Astrocyte (in vitro differentiated cells and primary cell): ENCODE measurements around the gene SH3RF2. TPM values are rescaled to one million over a fixed set of nuclear protein-coding genes. Genes with fewer than 3 reads are reported as not detected.

Source experiments
- DNase-seq: peaks from one replicate; pipeline ENCODE4 v3.0.0-alpha.2; 2010; ENCODE audit warnings: low read depth
- FAIRE-seq: peaks from 2 replicates; lab custom pipeline; 2011; peaks lifted over from hg19 to GRCh38; lab: Jason Lieb, UNC
- H2AFZ ChIP-seq: 2 replicates; pipeline ENCODE4 v1.6.0; 2012; ENCODE audit warnings: low read depth, low read length, inconsistent platforms
- H3K27ac ChIP-seq: 2 replicates; pipeline ENCODE4 v1.5.1; 2011; ENCODE audit warnings: low read depth, low read length, inconsistent platforms
- H3K27me3 ChIP-seq: 2 replicates; pipeline ENCODE4 v1.6.0; 2011; ENCODE audit warnings: low read length, inconsistent platforms; ENCODE audit not compliant: insufficient read depth
- H3K36me3 ChIP-seq: 2 replicates; pipeline ENCODE4 v1.5.1; 2011; ENCODE audit warnings: low read length, inconsistent platforms; ENCODE audit not compliant: insufficient read depth
- H3K4me1 ChIP-seq: 2 replicates; pipeline ENCODE4 v1.5.1; 2011; ENCODE audit warnings: low read length, inconsistent platforms; ENCODE audit not compliant: insufficient read depth
- H3K4me2 ChIP-seq: 2 replicates; pipeline ENCODE4 v1.6.0; 2012; ENCODE audit warnings: low read length, inconsistent platforms
- H3K4me3 ChIP-seq: 2 replicates; pipeline ENCODE4 v1.5.1; 2011; ENCODE audit warnings: low read depth, mild to moderate bottlenecking, low read length, inconsistent platforms; ENCODE audit not compliant: insufficient read depth
- H3K79me2 ChIP-seq: 2 replicates; pipeline ENCODE4 v1.6.0; 2012; ENCODE audit warnings: mild to moderate bottlenecking, low read length, inconsistent platforms; ENCODE audit not compliant: insufficient read depth
- H3K9ac ChIP-seq: 2 replicates; pipeline ENCODE4 v1.6.0; 2012; ENCODE audit warnings: mild to moderate bottlenecking, low read length, inconsistent platforms
- H3K9me3 ChIP-seq: 2 replicates; pipeline ENCODE4 v1.5.1; 2012; ENCODE audit warnings: low read depth, mild to moderate bottlenecking, low read length, inconsistent platforms; ENCODE audit not compliant: insufficient read depth
- H4K20me1 ChIP-seq: 2 replicates; pipeline ENCODE4 v1.6.0; 2012; ENCODE audit warnings: low read length, inconsistent platforms; ENCODE audit not compliant: insufficient read depth
- H3K27ac Mint-ChIP-seq: one replicate; pipeline ENCODE4 v1.8.0; 2021; ENCODE audit warnings: mild to moderate bottlenecking, mixed read lengths; ENCODE audit not compliant: unreplicated experiment
- H3K27me3 Mint-ChIP-seq: one replicate; pipeline ENCODE4 v1.8.0; 2021; ENCODE audit warnings: low read depth, mixed read lengths; ENCODE audit not compliant: unreplicated experiment
- H3K36me3 Mint-ChIP-seq: one replicate; pipeline ENCODE4 v1.8.0; 2021; ENCODE audit warnings: low read depth, mixed read lengths; ENCODE audit not compliant: unreplicated experiment
- H3K4me1 Mint-ChIP-seq: one replicate; pipeline ENCODE4 v1.8.0; 2021; ENCODE audit warnings: low read depth, mixed read lengths; ENCODE audit not compliant: unreplicated experiment
- H3K4me3 Mint-ChIP-seq: one replicate; pipeline ENCODE4 v1.8.0; 2021; ENCODE audit warnings: mild to moderate bottlenecking, moderate library complexity, mixed read lengths; ENCODE audit not compliant: unreplicated experiment
- H3K9me3 Mint-ChIP-seq: one replicate; pipeline ENCODE4 v1.8.0; 2021; ENCODE audit warnings: mild to moderate bottlenecking, mixed read lengths; ENCODE audit not compliant: unreplicated experiment
- CTCF ChIP-seq: IDR thresholded peaks from 2 replicates; pipeline ENCODE4 v1.5.1; 2011; ENCODE audit warnings: low read depth, mild to moderate bottlenecking, inconsistent platforms, low read length, moderate library complexity; ENCODE audit not compliant: insufficient read depth
- EZH2 ChIP-seq: IDR thresholded peaks from 2 replicates; pipeline ENCODE4 v1.6.1; 2012; ENCODE audit warnings: mild to moderate bottlenecking, low read length, inconsistent platforms; ENCODE audit not compliant: insufficient read depth
- total RNA-seq: library from RNA; stranded (reverse); gene quantifications from 2 replicates; pipeline ENCODE4 v1.2.1, GENCODE V29; 2021

SH3RF2 gene
- total RNA-seq, 1 donor from 2014 or later: 12.3 TPM

GRCh38 chr5:145920542-145921210 is 15.7 kb upstream of the SH3RF2 start:
- no peak overlapping the region for H3K4me2 ChIP-seq
- DNase-seq (no peak), FAIRE-seq (no peak)
- no peak overlapping the region for H3K27ac ChIP-seq
- H3K4me3 ChIP-seq: no peak overlapping the region
- TF ChIP-seq EZH2 (no peak), CTCF (no peak)
- peaks cover 2% of the 10 kb centered on the region for H3K36me3 Mint-ChIP-seq
- H3K36me3 ChIP-seq: no peaks in the 10 kb centered on the region
- H3K4me1 Mint-ChIP-seq: peaks cover 29% of the 10 kb centered on the region
- no peaks in the 10 kb centered on the region for H3K9me3 ChIP-seq
- H3K27me3 ChIP-seq: no peaks in the 10 kb centered on the region
- no peaks in the 10 kb centered on the region for H3K79me2 ChIP-seq
- H3K9me3 Mint-ChIP-seq: no peaks in the 10 kb centered on the region
- H3K4me1 ChIP-seq: peaks cover 18% of the 10 kb centered on the region
- no peaks in the 10 kb centered on the region for H4K20me1 ChIP-seq
- H3K9ac ChIP-seq: no peak overlapping the region
- no peaks in the 10 kb centered on the region for H3K27me3 Mint-ChIP-seq
- no peak overlapping the region for H2AFZ ChIP-seq
- H3K27ac Mint-ChIP-seq: no peak overlapping the region
- no peak overlapping the region for H3K4me3 Mint-ChIP-seq

- H2AFZ ChIP-seq: no peak overlapping the region
- H3K4me3 ChIP-seq: no peak overlapping the region
- no peaks in the 10 kb centered on the region for H3K36me3 ChIP-seq
- H3K9ac ChIP-seq: no peak overlapping the region
- H3K27ac ChIP-seq: no peak overlapping the region
- no peak overlapping the region for H3K4me2 ChIP-seq
- FAIRE-seq (no peak), DNase-seq (no peak)
- Mint-ChIP-seq H3K27ac (no peak overlapping the region), H3K36me3 (peaks cover 2% of the 10 kb centered on the region), H3K9me3 (no peaks in the 10 kb centered on the region), H3K4me1 (peaks cover 32% of the 10 kb centered on the region), H3K27me3 (no peaks in the 10 kb centered on the region), H3K4me3 (no peak overlapping the region)
- no peaks in the 10 kb centered on the region for H3K27me3 ChIP-seq
- no peaks in the 10 kb centered on the region for H3K9me3 ChIP-seq
- no peaks in the 10 kb centered on the region for H4K20me1 ChIP-seq
- no peak for TF ChIP-seq CTCF
- no peak for TF ChIP-seq EZH2
- H3K4me1 ChIP-seq: peaks cover 21% of the 10 kb centered on the region
- no peaks in the 10 kb centered on the region for H3K79me2 ChIP-seq
Observed at GRCh38 chr5:145921211-145921610, 15.2 kb upstream of the SH3RF2 start.

DNA sequence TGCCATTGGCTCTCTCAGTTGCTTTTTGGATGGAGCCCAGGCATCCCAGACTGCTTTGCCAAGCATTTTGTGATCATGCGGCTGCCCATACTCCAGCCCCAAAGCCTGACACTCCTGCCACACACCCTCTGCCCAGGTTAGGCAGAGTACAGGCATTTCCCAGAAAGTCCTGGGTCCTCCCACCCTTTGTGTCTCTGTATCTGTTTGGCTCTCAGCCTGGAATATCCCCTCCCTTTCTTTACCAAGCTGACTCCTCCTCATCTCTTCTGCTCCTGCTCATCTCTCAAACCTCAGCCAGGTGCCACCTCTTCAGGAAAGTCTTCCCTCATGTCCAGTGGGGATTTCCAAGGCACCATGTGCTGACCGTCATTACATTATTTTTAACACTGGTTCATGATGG is 14.3 kb upstream of the SH3RF2 start:
- Mint-ChIP-seq H3K36me3 (peaks cover 2% of the 10 kb centered on the region), H3K4me1 (peaks cover 28% of the 10 kb centered on the region), H3K27me3 (no peaks in the 10 kb centered on the region), H3K27ac (no peak overlapping the region), H3K4me3 (no peak overlapping the region), H3K9me3 (no peaks in the 10 kb centered on the region)
- H3K9me3 ChIP-seq: no peaks in the 10 kb centered on the region
- H3K27me3 ChIP-seq: no peaks in the 10 kb centered on the region
- H3K9ac ChIP-seq: no peak overlapping the region
- no peak overlapping the region for H2AFZ ChIP-seq
- no peak overlapping the region for H3K27ac ChIP-seq
- DNase-seq: no peak
- H3K4me1 ChIP-seq: peaks cover 21% of the 10 kb centered on the region
- H4K20me1 ChIP-seq: no peaks in the 10 kb centered on the region
- no peaks in the 10 kb centered on the region for H3K79me2 ChIP-seq
- H3K4me3 ChIP-seq: no peak overlapping the region
- no peak overlapping the region for H3K4me2 ChIP-seq
- TF ChIP-seq CTCF (no peak), EZH2 (no peak)
- FAIRE-seq: no peak
- H3K36me3 ChIP-seq: no peaks in the 10 kb centered on the region
